Astrocyte of the cerebellum (primary cell): Measurements from ENCODE around the gene ITGAX.

Experiments used
- DNase-seq: peaks from one replicate; pipeline ENCODE4 v3.0.0-alpha.2; 2011; ENCODE audit warnings: low read depth
- H3K4me3 ChIP-seq: 2 replicates; pipeline ENCODE4 v1.5.1; 2011; ENCODE audit warnings: mild to moderate bottlenecking, low read depth, low read length, moderate library complexity
- in situ Hi-C: cut with HindIII; loops from 2 replicates; pipeline ENCODE4 v1.10.0; 2017; ENCODE audit warnings: low sequenced_read_pairs
- TF ChIP-seq, protein P1 (sequence below): IDR thresholded peaks from 2 replicates; pipeline ENCODE4 v1.5.1; 2012; ENCODE audit warnings: low read length, low read depth, moderate library complexity, mild to moderate bottlenecking; ENCODE audit errors: missing control alignments

The ITGAX gene

DNA sequence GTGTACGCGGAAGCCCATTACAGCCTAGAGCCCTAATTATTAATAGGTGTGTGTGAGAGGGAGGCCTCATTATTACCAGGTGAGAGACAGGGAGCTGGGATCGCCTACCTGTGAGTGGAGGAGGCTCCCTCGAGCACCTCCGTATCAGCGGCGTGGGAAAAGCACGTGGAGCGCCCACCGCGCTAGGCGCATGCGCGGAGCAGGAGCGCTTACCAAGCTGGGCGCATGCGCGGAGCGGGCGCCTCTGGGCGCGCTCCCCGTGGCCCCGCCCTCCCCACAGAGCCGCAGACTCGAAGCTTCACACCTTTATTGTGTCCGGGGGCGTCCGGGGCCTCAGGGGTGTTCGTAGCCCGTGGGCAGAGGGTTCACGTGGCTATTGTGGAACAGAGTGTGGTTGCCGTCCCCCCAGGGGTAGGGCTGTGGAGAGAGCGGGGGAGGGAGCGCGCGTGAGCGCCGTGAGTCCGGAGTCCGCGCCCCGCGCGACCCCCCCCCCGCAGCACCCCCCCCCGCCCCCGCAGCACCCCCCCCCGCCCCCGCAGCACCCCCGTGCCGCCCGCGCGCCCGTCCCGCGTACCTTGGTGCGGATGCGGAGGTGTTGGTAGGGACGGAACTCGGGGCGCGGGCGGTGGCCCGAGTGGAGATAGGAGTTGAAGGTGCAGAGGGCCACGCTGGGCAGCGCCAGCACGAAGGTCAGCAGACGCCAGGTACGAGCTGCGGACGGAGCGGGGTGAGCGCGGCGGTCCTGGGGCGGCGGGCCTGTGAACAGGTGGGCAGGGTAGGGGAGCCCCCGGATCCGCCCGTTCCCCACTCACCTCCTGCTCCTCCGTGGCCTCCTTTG lies 72.7 kb downstream of the ITGAX start:
- TF ChIP-seq, protein P1, sequence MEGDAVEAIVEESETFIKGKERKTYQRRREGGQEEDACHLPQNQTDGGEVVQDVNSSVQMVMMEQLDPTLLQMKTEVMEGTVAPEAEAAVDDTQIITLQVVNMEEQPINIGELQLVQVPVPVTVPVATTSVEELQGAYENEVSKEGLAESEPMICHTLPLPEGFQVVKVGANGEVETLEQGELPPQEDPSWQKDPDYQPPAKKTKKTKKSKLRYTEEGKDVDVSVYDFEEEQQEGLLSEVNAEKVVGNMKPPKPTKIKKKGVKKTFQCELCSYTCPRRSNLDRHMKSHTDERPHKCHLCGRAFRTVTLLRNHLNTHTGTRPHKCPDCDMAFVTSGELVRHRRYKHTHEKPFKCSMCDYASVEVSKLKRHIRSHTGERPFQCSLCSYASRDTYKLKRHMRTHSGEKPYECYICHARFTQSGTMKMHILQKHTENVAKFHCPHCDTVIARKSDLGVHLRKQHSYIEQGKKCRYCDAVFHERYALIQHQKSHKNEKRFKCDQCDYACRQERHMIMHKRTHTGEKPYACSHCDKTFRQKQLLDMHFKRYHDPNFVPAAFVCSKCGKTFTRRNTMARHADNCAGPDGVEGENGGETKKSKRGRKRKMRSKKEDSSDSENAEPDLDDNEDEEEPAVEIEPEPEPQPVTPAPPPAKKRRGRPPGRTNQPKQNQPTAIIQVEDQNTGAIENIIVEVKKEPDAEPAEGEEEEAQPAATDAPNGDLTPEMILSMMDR: no peak
- DNase-seq: no peak
- in situ Hi-C loops: no loop called here
- no peak overlapping the region for H3K4me3 ChIP-seq

DNA sequence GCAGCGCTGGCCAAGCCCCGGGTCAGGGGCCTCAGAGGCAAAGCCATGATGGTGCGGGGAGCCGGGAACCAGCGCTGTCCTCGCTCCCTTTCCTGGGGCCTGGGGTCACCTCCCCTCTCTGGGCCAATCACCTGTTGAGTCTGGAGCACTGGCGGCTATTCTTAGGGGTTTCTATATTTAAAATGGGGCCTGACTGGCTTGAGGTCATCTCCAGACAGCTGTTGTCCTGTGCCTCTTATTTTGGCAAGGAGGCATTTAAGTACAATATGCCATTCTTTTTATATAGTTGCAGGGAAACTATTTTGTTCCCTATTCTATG lies 73.3 kb downstream of the ITGAX start, which contains the start of gene COX6A2:
Gene COX6A2 (minus strand): TSS at position 82 of the 319 bp plus-strand sequence. CDS start 35 bp downstream, at position 47.
- TF ChIP-seq, protein P1: no peak
- in situ Hi-C loops: no loop called here
- no peak for DNase-seq
- no peak within 1 kb of the TSS for H3K4me3 ChIP-seq

DNA sequence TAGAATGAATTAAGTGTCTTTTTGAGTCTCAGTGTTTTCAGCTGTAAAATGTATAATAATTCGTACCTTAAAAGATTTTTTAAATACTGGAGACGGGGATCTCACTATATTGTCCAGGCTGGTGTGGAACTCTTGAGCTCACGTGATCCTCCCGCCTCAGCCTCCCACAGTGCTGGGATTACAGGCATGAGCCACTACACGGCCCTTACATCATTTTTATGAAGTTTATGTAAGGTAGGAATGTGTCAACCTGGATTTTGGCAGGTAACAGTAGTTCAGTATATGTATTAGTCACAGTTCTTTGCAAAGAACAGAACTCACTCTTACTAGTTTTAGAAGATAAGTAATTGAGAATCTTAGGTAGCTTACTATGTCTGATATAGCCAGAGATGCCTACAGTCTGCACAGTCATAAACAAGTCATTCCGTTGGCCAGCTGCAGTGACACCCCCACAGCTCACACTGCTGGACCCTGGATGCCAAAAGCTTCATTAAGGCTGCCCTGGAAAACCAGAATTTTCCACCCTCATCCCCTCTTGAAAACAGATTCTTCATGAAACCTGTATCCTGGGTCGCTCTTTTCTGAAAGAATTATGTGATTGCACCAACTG lies 73.8 kb downstream of the ITGAX start:
- H3K4me3 ChIP-seq: no peak overlapping the region
- in situ Hi-C loops: no loop called here
- DNase-seq: no peak
- TF ChIP-seq, protein P1: no peak

DNA sequence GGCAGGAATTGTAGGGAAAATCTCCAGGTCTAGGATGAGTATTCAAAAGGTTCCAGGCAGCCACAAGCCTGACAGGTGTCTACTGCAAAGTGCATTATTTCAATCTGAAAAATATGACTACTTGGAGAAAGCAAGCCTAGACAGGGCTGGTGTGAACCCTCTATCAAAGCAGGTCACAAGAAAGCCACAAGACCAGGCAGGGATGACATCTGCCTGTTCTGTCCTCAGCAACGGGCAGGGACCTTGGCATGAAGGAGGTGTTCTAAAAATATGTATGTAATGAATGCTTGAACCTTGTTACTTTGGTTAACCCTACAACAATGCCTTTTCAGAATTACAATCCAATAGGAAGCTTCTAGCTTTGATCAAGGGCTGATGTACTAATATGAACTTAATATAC lies 74.3 kb downstream of the ITGAX start:
- in situ Hi-C loops: no loop called here
- TF ChIP-seq, protein P1: no peak
- DNase-seq: no peak
- H3K4me3 ChIP-seq: no peak overlapping the region

DNA sequence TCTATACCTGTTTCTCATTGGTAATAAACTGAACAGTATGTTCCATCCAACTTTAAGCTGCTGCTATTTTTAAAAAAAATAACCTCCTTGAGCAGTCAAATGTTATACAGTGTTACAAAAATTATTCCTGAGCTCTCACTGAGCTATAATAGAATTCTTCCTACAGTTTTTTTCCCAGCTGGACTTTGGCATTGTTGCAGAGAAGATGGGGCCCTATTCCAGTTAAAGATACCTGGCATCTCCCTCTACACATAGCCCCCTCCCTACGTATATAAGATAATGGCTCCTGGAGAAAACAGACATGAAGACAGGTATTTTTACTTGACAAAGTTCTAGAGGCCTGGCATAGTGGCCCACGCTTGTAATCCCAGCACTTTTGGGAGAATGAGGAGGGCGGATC lies 74.8 kb downstream of the ITGAX start:
- no peak for DNase-seq
- in situ Hi-C loops: no loop called here
- no peak overlapping the region for H3K4me3 ChIP-seq
- TF ChIP-seq, protein P1: no peak

DNA sequence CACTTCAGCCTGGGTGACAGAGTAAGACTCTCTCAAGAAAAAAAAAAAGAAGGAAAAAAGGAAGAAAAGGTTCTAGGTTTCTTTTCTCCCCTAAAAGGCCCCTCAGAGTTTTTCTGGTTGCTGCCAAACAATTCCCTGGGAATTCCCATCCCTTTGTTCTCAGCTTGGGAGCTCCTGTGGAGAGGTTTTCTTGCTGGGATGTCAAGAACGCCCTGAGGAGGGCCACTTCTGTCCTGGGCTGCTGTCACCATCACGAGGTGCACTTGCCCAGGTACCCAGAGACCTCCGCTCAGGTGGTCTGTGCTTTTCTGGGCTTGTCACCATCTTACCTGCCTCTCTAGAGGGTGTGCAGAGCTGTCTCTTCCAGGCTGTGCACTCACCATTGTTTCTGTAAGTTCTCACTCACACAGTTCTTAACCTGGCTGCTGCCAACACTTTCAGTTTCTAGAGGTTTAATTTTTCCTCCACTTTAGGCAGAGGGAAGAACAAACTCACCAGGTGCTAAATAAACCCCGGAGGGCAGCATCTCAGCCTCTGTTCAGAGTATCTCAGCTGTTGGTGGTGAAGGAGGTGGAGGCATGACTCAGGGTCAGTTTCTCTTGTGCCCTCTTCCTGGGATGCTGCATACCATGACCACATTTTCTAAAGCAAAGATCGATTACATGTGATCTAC lies 75.5 kb downstream of the ITGAX start:
- in situ Hi-C loops: no loop called here
- H3K4me3 ChIP-seq: no peak overlapping the region
- DNase-seq: no peak
- TF ChIP-seq, protein P1: no peak
